GM20000 (cell line): ENCODE results near the gene SYTL2.

Experiments used
- DNase-seq: peaks from one replicate; pipeline ENCODE4 v3.0.0; 2012; ENCODE audit warnings: low spot score
- CTCF ChIP-seq: IDR thresholded peaks from 2 replicates; pipeline ENCODE4 v1.5.1; 2012; ENCODE audit warnings: mild to moderate bottlenecking, control low read depth; ENCODE audit errors: extremely low read depth, missing control alignments

Gene SYTL2

DNA sequence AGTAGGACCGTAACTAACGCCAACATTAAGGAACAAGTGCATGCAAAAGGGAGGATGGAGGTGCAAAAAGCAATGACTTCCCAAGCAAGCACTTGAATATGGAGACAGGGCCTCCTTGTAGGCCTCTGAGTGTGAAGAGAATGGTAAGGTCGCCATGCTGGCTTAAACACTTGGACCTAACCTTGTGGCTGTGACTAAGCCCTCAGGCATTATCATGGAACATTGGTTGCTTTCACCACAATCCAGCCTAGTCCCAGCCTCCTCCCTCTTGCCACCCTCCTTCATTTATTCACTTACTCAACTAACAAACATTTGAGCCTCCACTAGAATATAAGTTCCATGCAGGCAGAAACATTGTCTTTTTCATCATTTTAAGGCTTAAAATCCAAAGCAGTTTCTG is 11.9 kb upstream of the SYTL2 start:
- no peak for DNase-seq

DNA sequence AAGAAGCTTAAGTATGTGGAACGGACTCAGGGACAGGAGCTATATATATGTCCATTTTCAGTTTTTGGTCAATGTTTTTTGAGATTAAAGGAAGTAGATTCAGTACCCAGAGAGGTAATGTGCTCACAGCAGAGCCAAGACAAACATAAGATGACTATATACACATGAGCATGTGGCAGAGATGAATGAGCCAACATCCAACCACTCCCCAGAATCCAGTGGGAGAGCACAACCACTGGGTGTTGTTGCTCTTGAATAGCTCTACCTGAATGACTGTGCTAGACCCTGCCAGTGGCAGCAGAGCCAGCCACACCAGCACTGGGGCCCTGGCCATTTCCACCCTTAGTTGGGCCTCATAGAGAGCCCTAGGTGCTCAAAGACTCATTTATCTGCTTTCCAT is 10.7 kb upstream of the SYTL2 start:
- TF ChIP-seq CTCF, result no peak
- no peak for DNase-seq

More for the DNA sequence above, 11.9 kb upstream of the SYTL2 start:
- TF ChIP-seq CTCF, result no peak

DNA sequence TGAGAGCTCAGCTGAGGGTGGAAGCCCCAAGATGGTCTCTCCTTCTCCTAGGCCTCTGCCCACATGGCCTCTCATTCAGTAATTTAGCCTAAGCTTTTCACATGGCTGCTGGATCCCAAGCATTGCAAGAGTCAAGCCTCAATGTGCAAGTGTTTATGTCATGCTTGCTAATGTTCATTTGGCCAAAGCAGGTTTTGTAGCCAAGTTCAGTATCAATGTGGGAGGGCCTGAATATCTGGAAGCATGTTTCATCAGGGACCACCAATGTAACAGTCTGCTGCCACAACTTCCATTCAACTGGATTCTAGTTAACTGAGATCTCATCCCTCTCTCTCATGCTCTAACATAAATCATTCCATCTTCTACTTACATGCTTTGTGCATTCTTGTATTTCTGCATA is 8.5 kb upstream of the SYTL2 start:
- DNase-seq, result no peak
- no peak for TF ChIP-seq CTCF

GRCh38 chr11:85815186-85815931 is 4.4 kb upstream of the SYTL2 start:
- no peak for TF ChIP-seq CTCF
- DNase-seq, result no peak

DNA sequence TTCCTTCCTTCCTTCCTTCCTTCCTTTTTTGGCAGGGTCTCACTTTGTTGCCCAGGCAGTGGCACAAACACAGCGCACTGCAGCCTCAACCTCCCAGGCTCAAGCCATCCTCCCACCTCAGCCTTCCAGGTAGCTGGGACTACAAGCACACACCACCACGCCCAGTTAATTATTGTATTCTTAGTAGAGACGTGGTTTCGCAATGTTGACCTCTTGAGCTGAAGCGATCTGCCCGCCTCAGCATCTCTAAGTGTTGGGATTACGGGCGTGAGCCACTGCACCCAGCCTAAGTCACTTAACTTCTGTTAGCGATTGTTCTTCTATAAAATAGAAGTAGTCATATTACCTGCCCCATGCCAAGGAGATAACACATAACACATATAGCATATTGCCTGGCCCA is 2.8 kb upstream of the SYTL2 start:
- no peak for DNase-seq
- no peak for TF ChIP-seq CTCF

GRCh38 chr11:85811624-85812023 is 683 bp upstream of the SYTL2 start:
- DNase-seq, result no peak
- no peak for TF ChIP-seq CTCF

DNA sequence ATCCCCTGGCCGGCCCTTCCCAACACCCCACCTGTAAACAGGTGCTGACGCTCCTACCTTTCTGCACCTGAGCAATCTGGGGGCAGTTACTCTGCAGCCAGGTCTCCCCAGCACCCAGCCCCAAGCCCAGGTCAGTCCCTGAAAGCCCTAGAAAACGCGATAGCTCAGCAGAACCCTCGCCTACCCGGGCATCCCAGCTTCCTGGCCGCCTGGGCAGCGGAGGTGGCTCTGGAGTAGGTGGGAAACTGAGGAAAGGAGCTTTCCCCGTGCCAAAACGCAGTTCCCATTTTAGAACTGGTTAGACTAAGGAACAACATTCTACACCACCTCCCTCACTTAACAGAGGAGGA is 445 bp downstream of the SYTL2 start:
- TF ChIP-seq CTCF, result no peak
- no peak for DNase-seq
